Breast epithelium (tissue), 3 donors: ENCODE data around the gene NR2C1.

Experiments used
- POLR2A ChIP-seq: fragments of 450-650 bp; IDR thresholded peaks from one replicate; pipeline ENCODE4 v1.6.1; 2016; ENCODE audit warnings: antibody characterized with exemption, mild to moderate bottlenecking, moderate library complexity
- POLR2AphosphoS5 ChIP-seq, 3 donors: sonication (generic); formaldehyde crosslinking; IDR thresholded peaks; one replicate each; pipeline ENCODE4 v1.6.1; 2017; ENCODE audit warnings: antibody characterized with exemption in 3 of 3
- TF ChIP-seq, protein P1 (sequence below), 3 donors: fragments of 450-650 bp; IDR thresholded peaks; one replicate each; pipeline ENCODE4 v1.5.1; 2016 to 2017; ENCODE audit warnings: antibody characterized with exemption in 3 of 3, mild to moderate bottlenecking in 3 of 3, moderate library complexity in 3 of 3

GRCh38 chr12:95116341-95116740, 42.9 kb upstream of the NR2C1 start:
- no peak for TF ChIP-seq POLR2A
- TF ChIP-seq, protein P1, sequence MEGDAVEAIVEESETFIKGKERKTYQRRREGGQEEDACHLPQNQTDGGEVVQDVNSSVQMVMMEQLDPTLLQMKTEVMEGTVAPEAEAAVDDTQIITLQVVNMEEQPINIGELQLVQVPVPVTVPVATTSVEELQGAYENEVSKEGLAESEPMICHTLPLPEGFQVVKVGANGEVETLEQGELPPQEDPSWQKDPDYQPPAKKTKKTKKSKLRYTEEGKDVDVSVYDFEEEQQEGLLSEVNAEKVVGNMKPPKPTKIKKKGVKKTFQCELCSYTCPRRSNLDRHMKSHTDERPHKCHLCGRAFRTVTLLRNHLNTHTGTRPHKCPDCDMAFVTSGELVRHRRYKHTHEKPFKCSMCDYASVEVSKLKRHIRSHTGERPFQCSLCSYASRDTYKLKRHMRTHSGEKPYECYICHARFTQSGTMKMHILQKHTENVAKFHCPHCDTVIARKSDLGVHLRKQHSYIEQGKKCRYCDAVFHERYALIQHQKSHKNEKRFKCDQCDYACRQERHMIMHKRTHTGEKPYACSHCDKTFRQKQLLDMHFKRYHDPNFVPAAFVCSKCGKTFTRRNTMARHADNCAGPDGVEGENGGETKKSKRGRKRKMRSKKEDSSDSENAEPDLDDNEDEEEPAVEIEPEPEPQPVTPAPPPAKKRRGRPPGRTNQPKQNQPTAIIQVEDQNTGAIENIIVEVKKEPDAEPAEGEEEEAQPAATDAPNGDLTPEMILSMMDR (IDR thresholded peaks at IDR 0.05), result no peak
- TF ChIP-seq POLR2AphosphoS5 (IDR thresholded peaks at IDR 0.05), result no peak
